WTC11 (cell line): ENCODE measurements around the gene TNFAIP3.

ENCODE experiments used
- CREB1 ChIP-seq: sonication (generic); formaldehyde crosslinking; IDR thresholded peaks from 2 replicates; pipeline ENCODE4 v1.8.0; 2023; ENCODE audit warnings: mild to moderate bottlenecking, missing genetic modification reagents
- CTCF ChIP-seq: fragments of 200-600 bp; IDR thresholded peaks from 2 replicates; pipeline ENCODE4 v1.8.0; 2022; ENCODE audit warnings: antibody characterized with exemption
- ELF4 ChIP-seq: sonication (generic); formaldehyde crosslinking; IDR thresholded peaks from 2 replicates; pipeline ENCODE4 v1.8.1; 2022; ENCODE audit warnings: low read depth, mild to moderate bottlenecking, moderate library complexity, missing genetic modification reagents
- MLX ChIP-seq: sonication (generic); formaldehyde crosslinking; IDR thresholded peaks from 2 replicates; pipeline ENCODE4 v1.8.1; 2023; ENCODE audit warnings: mild to moderate bottlenecking, missing genetic modification reagents, moderate library complexity
- PREB ChIP-seq: sonication (generic); formaldehyde crosslinking; IDR thresholded peaks from 2 replicates; pipeline ENCODE4 v1.8.1; 2022; ENCODE audit warnings: mild to moderate bottlenecking, missing genetic modification reagents, moderate library complexity, borderline replicate concordance
- SMAD3 ChIP-seq: sonication (generic); formaldehyde crosslinking; IDR thresholded peaks from 2 replicates; pipeline ENCODE4 v1.8.0; 2022; ENCODE audit warnings: missing genetic modification reagents, mild to moderate bottlenecking, borderline replicate concordance
- SP1 ChIP-seq: sonication (generic); formaldehyde crosslinking; conservative IDR thresholded peaks from 2 replicates; pipeline ENCODE4 v1.8.1; 2022; ENCODE audit warnings: missing genetic modification reagents

- no peak for TF ChIP-seq CTCF
- TF ChIP-seq SP1 (CRISPR knock-in tag): no peak
- no peak for TF ChIP-seq MLX (CRISPR knock-in tag)
- TF ChIP-seq PREB: no peak
- no peak for TF ChIP-seq SMAD3
- no peak for TF ChIP-seq CREB1 (CRISPR knock-in tag)
- TF ChIP-seq ELF4 (CRISPR knock-in tag): no peak
Observed at GRCh38 chr6:137873273-137873762, 6.3 kb downstream of the TNFAIP3 start.
